Omental fat pad (tissue), 4 donors: ENCODE data around the gene TANGO6. TPM values are rescaled to one million over a fixed set of nuclear protein-coding genes. Genes with fewer than 3 reads are reported as not detected.

ENCODE experiments used
- ATAC-seq: fragments of 150-250 bp; one replicate; pipeline ENCODE4 v1.9.1; 2016; ENCODE audit warnings: mild to moderate bottlenecking, moderate library complexity; ENCODE audit not compliant: low FRiP score
- DNase-seq: peaks from one replicate; pipeline ENCODE4 v3.0.0-alpha.2; 2019; ENCODE audit warnings: low spot score
- total RNA-seq, 4 donors: library from RNA; depleted of rRNA; stranded (reverse); fragments of >200 nt; gene quantifications; one replicate each; pipeline ENCODE4 v1.1.0, GENCODE V29; 2016
- TF ChIP-seq, protein P1 (sequence below), 3 donors: fragments of 450-650 bp; IDR thresholded peaks; one replicate each; pipeline ENCODE4 v1.5.1; 2016 to 2017; ENCODE audit warnings: antibody characterized with exemption in 3 of 3, mild to moderate bottlenecking in 3 of 3, moderate library complexity in 2 of 3

The TANGO6 gene
- total RNA-seq, 4 donors from 2014 or later: 15.1 to 26.2 (median 19.8) TPM

DNA sequence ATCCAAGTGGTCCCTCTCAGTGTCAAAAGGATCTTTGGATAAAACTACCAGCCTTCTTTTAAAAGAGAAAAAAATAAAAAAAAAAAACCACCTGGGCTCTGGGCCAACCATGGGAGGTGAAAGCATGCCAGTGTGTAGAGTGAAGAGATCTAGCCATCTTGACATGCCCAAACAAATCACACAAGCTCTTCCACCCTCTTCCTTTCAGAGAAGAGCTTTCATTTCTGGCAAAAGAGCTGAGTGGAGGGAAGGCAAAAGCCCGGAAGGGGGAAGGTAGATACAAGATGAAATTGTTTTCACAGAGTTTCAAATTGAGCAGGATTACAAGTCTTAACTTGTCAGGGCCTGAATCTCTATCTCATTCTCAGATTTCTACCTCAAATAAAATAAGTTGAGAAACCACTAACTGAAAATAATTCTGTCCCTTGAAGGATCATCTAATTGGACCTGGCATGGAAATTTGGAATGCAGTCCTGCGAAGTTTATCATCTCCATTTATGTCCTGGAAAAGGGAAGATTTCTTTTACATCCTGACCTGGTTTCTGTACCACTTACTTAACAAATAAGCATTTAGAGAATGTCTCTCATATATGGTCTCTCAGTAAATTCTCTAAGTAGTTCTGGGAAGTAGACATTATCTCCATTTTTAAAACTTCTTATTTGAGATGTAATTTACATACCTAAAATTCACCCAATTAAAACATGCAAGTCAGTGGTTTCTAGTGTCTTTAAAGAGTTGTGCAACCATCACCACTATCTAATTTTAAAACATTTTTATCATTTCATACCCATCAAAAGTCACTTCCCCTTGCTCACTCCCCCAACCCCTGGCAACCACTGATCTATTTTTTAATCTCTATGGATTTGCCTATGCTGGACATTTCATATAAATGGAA, 93.7 kb downstream of the TANGO6 start:
- DNase-seq (no peak), ATAC-seq (no peak)
- TF ChIP-seq, protein P1, sequence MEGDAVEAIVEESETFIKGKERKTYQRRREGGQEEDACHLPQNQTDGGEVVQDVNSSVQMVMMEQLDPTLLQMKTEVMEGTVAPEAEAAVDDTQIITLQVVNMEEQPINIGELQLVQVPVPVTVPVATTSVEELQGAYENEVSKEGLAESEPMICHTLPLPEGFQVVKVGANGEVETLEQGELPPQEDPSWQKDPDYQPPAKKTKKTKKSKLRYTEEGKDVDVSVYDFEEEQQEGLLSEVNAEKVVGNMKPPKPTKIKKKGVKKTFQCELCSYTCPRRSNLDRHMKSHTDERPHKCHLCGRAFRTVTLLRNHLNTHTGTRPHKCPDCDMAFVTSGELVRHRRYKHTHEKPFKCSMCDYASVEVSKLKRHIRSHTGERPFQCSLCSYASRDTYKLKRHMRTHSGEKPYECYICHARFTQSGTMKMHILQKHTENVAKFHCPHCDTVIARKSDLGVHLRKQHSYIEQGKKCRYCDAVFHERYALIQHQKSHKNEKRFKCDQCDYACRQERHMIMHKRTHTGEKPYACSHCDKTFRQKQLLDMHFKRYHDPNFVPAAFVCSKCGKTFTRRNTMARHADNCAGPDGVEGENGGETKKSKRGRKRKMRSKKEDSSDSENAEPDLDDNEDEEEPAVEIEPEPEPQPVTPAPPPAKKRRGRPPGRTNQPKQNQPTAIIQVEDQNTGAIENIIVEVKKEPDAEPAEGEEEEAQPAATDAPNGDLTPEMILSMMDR (IDR thresholded peaks at IDR 0.05): no peak

DNA sequence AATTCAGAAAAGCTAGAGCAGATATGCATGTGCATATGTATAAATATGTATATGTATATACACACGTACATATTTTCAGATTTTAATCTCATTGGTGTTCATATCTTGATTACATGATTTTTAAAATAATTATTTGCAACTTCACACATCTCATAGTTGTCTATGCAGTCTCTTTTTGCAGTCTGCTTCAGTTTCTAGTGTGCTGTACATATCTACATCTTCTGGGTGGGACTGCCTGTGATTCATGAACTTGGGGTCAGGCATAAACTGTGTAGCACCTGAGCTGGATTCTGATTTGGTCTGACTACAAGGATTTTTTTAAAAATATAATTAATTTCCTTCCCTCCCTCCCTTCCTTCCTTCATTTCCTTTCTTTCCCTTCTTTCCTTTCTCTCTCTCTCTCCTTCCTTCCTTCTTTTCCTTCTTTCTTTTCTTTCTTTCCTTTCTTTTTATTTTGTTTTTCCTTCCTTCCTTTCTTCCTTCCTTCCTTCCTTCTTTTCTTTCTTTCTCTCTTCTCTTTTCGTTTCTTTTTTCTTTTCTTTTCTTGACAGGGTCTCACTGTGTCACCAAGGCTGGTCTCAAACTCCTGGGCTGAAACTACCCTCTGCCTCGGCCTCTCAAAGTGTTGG, 96.5 kb downstream of the TANGO6 start:
- TF ChIP-seq, protein P1 (IDR thresholded peaks at IDR 0.05): no peak
- DNase-seq (no peak), ATAC-seq (no peak)

DNA sequence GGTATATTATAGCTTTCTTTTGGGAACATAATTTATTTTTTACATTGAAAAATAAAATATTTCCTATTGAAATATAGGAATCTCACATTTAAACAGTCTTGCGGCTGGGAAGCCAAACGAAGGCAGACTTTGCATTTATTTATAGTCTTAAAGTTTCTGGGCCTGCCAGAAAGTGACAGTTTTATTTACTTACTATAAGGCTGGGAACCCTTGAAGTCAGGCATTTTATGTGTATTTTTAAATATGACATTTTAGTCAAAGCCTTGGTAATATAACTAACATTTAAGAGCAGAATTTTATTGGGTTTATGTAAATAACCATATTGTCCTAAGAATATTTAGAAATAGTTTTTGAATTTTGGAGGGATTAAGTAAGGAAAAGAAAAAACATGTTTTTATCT, 97.5 kb downstream of the TANGO6 start:
- no peak for DNase-seq
- TF ChIP-seq, protein P1 (IDR thresholded peaks at IDR 0.05): no peak
- no peak for ATAC-seq

DNA sequence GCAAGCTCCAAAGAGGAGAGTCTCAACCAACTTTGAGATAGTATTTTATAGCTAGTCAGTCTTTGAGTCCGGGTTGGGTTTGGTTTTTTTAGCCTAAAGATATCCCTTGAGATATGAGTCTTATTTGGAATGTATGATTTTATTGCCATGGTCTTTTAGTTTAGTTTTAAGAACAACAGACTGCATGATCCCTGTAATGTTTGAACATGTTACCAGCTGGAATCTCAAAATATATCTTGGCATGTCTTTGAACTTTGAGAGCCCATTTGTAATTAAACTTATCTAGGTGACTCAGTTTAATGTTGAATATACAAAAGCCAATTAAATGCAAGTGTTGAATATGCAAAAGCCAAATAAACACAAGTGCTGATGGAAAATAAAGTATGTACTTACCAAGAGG, 100.6 kb downstream of the TANGO6 start:
- TF ChIP-seq, protein P1 (IDR thresholded peaks at IDR 0.05): no peak
- no peak for ATAC-seq
- DNase-seq: no peak

DNA sequence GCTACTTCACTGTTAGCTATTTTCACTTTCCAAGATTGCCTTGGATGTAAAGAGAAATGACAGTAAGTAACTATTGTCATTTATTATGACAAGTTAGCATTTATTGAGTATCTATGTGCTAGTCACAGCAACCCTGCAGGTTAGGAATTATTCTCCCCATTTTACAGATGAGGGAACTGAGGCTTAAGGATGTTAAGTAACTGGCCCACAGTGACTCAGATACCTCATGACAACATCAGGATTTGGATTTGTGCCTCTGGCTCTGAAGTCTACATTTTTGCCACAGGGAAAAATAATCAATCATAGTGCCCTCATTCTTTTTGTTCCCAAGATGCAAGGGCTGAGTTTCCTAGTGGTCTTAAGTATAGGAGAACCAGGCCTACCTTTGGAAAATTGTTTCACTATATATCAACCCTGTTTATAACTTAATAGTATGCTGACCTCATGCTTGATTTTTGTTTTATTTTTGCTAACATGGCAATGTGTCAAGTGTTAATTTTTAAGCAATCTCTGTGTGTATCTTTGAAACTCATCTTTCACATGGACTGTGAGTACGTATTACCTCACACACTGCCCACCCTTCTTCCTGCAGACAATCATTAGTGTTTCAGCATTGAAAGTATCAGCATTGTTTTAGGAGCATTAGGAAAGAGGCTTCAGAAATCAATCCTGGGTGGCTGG, 105.0 kb downstream of the TANGO6 start:
- ATAC-seq (no peak), DNase-seq (no peak)
- TF ChIP-seq, protein P1 (IDR thresholded peaks at IDR 0.05): no peak

DNA sequence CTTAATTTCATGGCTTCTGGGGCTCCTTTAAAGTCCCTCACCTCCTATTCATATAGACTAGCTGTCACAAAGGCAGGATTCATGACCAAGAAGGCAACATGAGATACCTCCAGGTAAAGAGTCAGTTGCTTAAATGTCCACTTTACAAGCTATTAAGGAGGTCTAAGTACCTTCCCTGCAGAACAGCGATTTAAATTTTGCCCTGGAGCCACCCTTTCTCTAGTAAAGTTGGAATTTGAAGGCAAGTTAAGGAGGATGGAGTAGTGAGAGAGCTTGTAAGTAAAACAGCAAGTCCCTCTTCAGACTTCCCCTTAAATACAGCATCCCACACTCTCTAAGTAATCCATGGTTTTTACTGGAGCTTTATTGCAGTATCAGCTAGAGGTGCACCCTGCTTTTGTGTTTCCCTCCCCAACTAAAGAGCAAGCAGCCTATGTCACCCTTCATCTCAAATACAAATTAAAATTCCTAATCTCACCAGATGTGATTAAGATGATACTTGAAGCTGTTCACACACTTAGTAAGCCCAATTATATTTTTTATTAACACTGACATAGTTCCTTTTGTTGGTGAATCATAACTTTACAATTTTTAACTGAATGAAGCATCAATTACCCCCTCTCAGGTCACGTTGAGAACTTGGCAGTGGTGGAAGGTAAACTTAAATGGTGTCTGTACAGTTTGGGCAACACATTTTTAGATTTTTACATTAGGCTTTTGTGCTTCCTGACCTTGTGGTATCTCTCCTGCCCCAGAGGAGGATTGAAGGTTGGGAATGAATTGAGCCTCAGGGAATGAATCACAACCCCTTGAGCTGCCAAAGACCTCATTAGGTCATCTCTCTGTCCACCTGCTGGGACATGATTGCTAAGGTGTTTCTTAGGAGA, 108.9 kb downstream of the TANGO6 start:
- DNase-seq: no peak
- no peak for ATAC-seq
- TF ChIP-seq, protein P1 (IDR thresholded peaks at IDR 0.05): no peak
